ENCODE data around the gene CTU1. TPM values are rescaled to one million over a fixed set of nuclear protein-coding genes. Genes with fewer than 3 reads are reported as not detected.

CTU1 gene
- total RNA-seq, 2 experiments from 2014 or later: 8.8 to 9.8 TPM

GRCh38 chr19:51097796-51098195 lies 10.4 kb downstream of the CTU1 start:
- POLR2A ChIA-PET: no interaction called here
- H3K36me3 Mint-ChIP-seq: peaks cover 19% of the 10 kb centered on the region
- no peak for DNase-seq
- peaks cover 16% of the 10 kb centered on the region for H3K4me1 Mint-ChIP-seq (ENCODE audit: low read depth)
- H3K27ac Mint-ChIP-seq: no peak overlapping the region
- no peaks in the 10 kb centered on the region for H3K9me3 Mint-ChIP-seq
- no peaks in the 10 kb centered on the region for H3K27me3 Mint-ChIP-seq
- intact Hi-C loops (cut with micrococcal nuclease): no loop called here
- H3K4me3 Mint-ChIP-seq: no peak overlapping the region
- CTCF ChIA-PET: no interaction called here

- no peak overlapping the region for H3K27ac Mint-ChIP-seq
- H3K9me3 Mint-ChIP-seq: no peaks in the 10 kb centered on the region
- peaks cover 14% of the 10 kb centered on the region for H3K36me3 Mint-ChIP-seq
- no peaks in the 10 kb centered on the region for H3K27me3 Mint-ChIP-seq
- DNase-seq: peak; percentile 80
- H3K4me1 Mint-ChIP-seq (ENCODE audit: low read depth): peaks cover 11% of the 10 kb centered on the region
- intact Hi-C loops (cut with micrococcal nuclease): no loop called here
- H3K4me3 Mint-ChIP-seq: no peak overlapping the region
- ChIA-PET POLR2A (interaction anchor here (0.6 kb wide), 1 partner anchor 71 kb away, joined by 3 read pairs; no protein-coding TSS in a partner anchor), CTCF (interaction anchor here (0.6 to 2.8 kb wide), 12 partner anchors 11 to 728 kb away, joined by 3 to 12 read pairs (median 4); no protein-coding TSS in a partner anchor)
Observed at GRCh38 chr19:51097166-51097738, 11.0 kb downstream of the CTU1 start.

GRCh38 chr19:51096473-51097165 lies 11.6 kb downstream of the CTU1 start:
- POLR2A ChIA-PET: interaction anchor here (0.6 kb wide), 2 partner anchors 72 to 105 kb away, joined by 3 to 4 read pairs; no protein-coding TSS in a partner anchor
- no peak overlapping the region for H3K4me3 Mint-ChIP-seq
- DNase-seq: no peak
- no peak overlapping the region for H3K27ac Mint-ChIP-seq
- H3K9me3 Mint-ChIP-seq: no peaks in the 10 kb centered on the region
- H3K36me3 Mint-ChIP-seq: peaks cover 14% of the 10 kb centered on the region
- H3K27me3 Mint-ChIP-seq: no peaks in the 10 kb centered on the region
- H3K4me1 Mint-ChIP-seq (ENCODE audit: low read depth): peaks cover 11% of the 10 kb centered on the region
- CTCF ChIA-PET: interaction anchor here (0.6 to 2.8 kb wide), 15 partner anchors 10 to 728 kb away, joined by 3 to 12 read pairs (median 4); no protein-coding TSS in a partner anchor
- intact Hi-C loops (cut with micrococcal nuclease): no loop called here

GRCh38 chr19:51094696-51095279 lies 13.4 kb downstream of the CTU1 start:
- ChIA-PET POLR2A (no interaction called here), CTCF (interaction anchor here (1.2 to 2.8 kb wide), 3 partner anchors 8 to 165 kb away, joined by 4 to 12 read pairs (median 6); no protein-coding TSS in a partner anchor)
- H3K36me3 Mint-ChIP-seq: peaks cover 10% of the 10 kb centered on the region
- H3K9me3 Mint-ChIP-seq: no peaks in the 10 kb centered on the region
- H3K4me3 Mint-ChIP-seq: no peak overlapping the region
- no peaks in the 10 kb centered on the region for H3K27me3 Mint-ChIP-seq
- peaks cover 8% of the 10 kb centered on the region for H3K4me1 Mint-ChIP-seq (ENCODE audit: low read depth)
- peak; percentile 55 for DNase-seq
- no peak overlapping the region for H3K27ac Mint-ChIP-seq
- intact Hi-C loops (cut with micrococcal nuclease): loop anchor here (5.0 kb wide), 1 partner anchor 77 kb away; the partner anchor contains the start of gene KLK10

- CTCF ChIA-PET: interaction anchor here (0.6 to 2.8 kb wide), 3 partner anchors 72 to 347 kb away, joined by 4 to 12 read pairs (median 8); no protein-coding TSS in a partner anchor
- peaks cover 6% of the 10 kb centered on the region for H3K4me1 Mint-ChIP-seq (ENCODE audit: low read depth)
- no peaks in the 10 kb centered on the region for H3K27me3 Mint-ChIP-seq
- H3K27ac Mint-ChIP-seq: no peak overlapping the region
- peaks cover 4% of the 10 kb centered on the region for H3K36me3 Mint-ChIP-seq
- intact Hi-C loops (cut with micrococcal nuclease): loop anchor here (5.0 kb wide), 1 partner anchor 76 kb away; the partner anchor contains the start of gene KLK10
- DNase-seq: no peak
- POLR2A ChIA-PET: no interaction called here
- no peaks in the 10 kb centered on the region for H3K9me3 Mint-ChIP-seq
- no peak overlapping the region for H3K4me3 Mint-ChIP-seq
Observed at GRCh38 chr19:51093510-51094345, 14.5 kb downstream of the CTU1 start.

GRCh38 chr19:51093101-51093500 lies 15.1 kb downstream of the CTU1 start:
- H3K27me3 Mint-ChIP-seq: no peaks in the 10 kb centered on the region
- intact Hi-C loops (cut with micrococcal nuclease): loop anchor here (5.0 kb wide), 1 partner anchor 76 kb away; the partner anchor contains the start of gene KLK10
- no peak overlapping the region for H3K27ac Mint-ChIP-seq
- peaks cover 4% of the 10 kb centered on the region for H3K36me3 Mint-ChIP-seq
- ChIA-PET CTCF (no interaction called here), POLR2A (no interaction called here)
- no peaks in the 10 kb centered on the region for H3K9me3 Mint-ChIP-seq
- no peak overlapping the region for H3K4me3 Mint-ChIP-seq
- DNase-seq: no peak
- peaks cover 6% of the 10 kb centered on the region for H3K4me1 Mint-ChIP-seq (ENCODE audit: low read depth)

GRCh38 chr19:51091895-51092873 lies 16.0 kb downstream of the CTU1 start:
- ChIA-PET CTCF (interaction anchor here (1.0 kb wide), 1 partner anchor 170 kb away, joined by 3 read pairs; no protein-coding TSS in a partner anchor), POLR2A (no interaction called here)
- no peak overlapping the region for H3K27ac Mint-ChIP-seq
- H3K27me3 Mint-ChIP-seq: no peaks in the 10 kb centered on the region
- no peak overlapping the region for H3K4me3 Mint-ChIP-seq
- H3K9me3 Mint-ChIP-seq: no peaks in the 10 kb centered on the region
- DNase-seq: no peak
- H3K4me1 Mint-ChIP-seq (ENCODE audit: low read depth): peaks cover 3% of the 10 kb centered on the region
- H3K36me3 Mint-ChIP-seq: peaks cover under 1% of the 10 kb centered on the region
- intact Hi-C loops (cut with micrococcal nuclease): loop anchor here (5.0 kb wide), 1 partner anchor 75 kb away; the partner anchor contains the start of gene KLK10

- H3K4me3 Mint-ChIP-seq: no peak overlapping the region
- POLR2A ChIA-PET: no interaction called here
- H3K9me3 Mint-ChIP-seq: no peaks in the 10 kb centered on the region
- intact Hi-C loops (cut with micrococcal nuclease): loop anchor here (5.0 kb wide), 1 partner anchor 74 kb away; the partner anchor contains the start of gene KLK10
- DNase-seq: no peak
- H3K27ac Mint-ChIP-seq: no peak overlapping the region
- H3K36me3 Mint-ChIP-seq: peaks cover 1% of the 10 kb centered on the region
- CTCF ChIA-PET: no interaction called here
- H3K27me3 Mint-ChIP-seq: no peaks in the 10 kb centered on the region
- H3K4me1 Mint-ChIP-seq (ENCODE audit: low read depth): no peaks in the 10 kb centered on the region
Observed at GRCh38 chr19:51091126-51091525, 17.1 kb downstream of the CTU1 start.

GRCh38 chr19:51090471-51090870 lies 17.7 kb downstream of the CTU1 start:
- no peak overlapping the region for H3K4me3 Mint-ChIP-seq
- no peaks in the 10 kb centered on the region for H3K4me1 Mint-ChIP-seq (ENCODE audit: low read depth)
- H3K36me3 Mint-ChIP-seq: peaks cover 1% of the 10 kb centered on the region
- no peak overlapping the region for H3K27ac Mint-ChIP-seq
- no peaks in the 10 kb centered on the region for H3K9me3 Mint-ChIP-seq
- CTCF ChIA-PET: no interaction called here
- H3K27me3 Mint-ChIP-seq: no peaks in the 10 kb centered on the region
- POLR2A ChIA-PET: no interaction called here
- no peak for DNase-seq
- intact Hi-C loops (cut with micrococcal nuclease): loop anchor here (5.0 kb wide), 1 partner anchor 73 kb away; the partner anchor contains the start of gene KLK10

- H3K4me3 Mint-ChIP-seq: no peak overlapping the region
- intact Hi-C loops (cut with micrococcal nuclease): loop anchor here (5.0 kb wide), 1 partner anchor 72 kb away; the partner anchor contains the start of gene KLK10
Observed at GRCh38 chr19:51089786-51090185, 18.4 kb downstream of the CTU1 start.

More at GRCh38 chr19:51089786-51090185, 18.4 kb downstream of the CTU1 start:
- Mint-ChIP-seq H3K27ac (no peak overlapping the region), H3K27me3 (no peaks in the 10 kb centered on the region), H3K4me1 (ENCODE audit: low read depth) (no peaks in the 10 kb centered on the region), H3K9me3 (no peaks in the 10 kb centered on the region), H3K36me3 (peaks cover 1% of the 10 kb centered on the region)
- DNase-seq: no peak
- POLR2A ChIA-PET: no interaction called here
- CTCF ChIA-PET: no interaction called here

All from activated CD4-positive, alpha-beta memory T cell treated with anti-CD3 and anti-CD28 coated beads for 36 hours (primary cell).